Sigmoid colon (tissue), 7 donors: ENCODE measurements around the gene NRG3. TPM values are rescaled to one million over a fixed set of nuclear protein-coding genes. Genes with fewer than 3 reads are reported as not detected.

Source experiments
- DNase-seq: peaks from one replicate; pipeline ENCODE4 v3.0.0-alpha.2; 2019
- H3K27ac ChIP-seq, 4 donors: fragments of 200-600 bp; sonication (generic); one replicate each; pipeline ENCODE4 v1.5.1; 2016 to 2019; ENCODE audit warnings: mild to moderate bottlenecking in 1 of 4
- H3K27me3 ChIP-seq, 3 donors: fragments of 200-600 bp; sonication (generic); one replicate each; pipeline ENCODE4 v1.5.1; 2019; ENCODE audit warnings: mild to moderate bottlenecking in 1 of 3
- H3K36me3 ChIP-seq, 4 donors: fragments of 200-600 bp; sonication (generic); one replicate each; pipeline ENCODE4 v1.5.1; 2016 to 2019
- H3K4me1 ChIP-seq, 4 donors: fragments of 200-600 bp; sonication (generic); one replicate each; pipeline ENCODE4 v1.5.1; 2017 to 2019
- H3K4me3 ChIP-seq, 4 donors: fragments of 200-600 bp; sonication (generic); one replicate each; pipeline ENCODE4 v1.5.1; 2017 to 2019; ENCODE audit warnings: mild to moderate bottlenecking in 2 of 4, moderate library complexity in 1 of 4
- H3K9me3 ChIP-seq, 4 donors: fragments of 200-600 bp in 3 of 4; sonication (generic) in 3 of 4; one replicate each; pipeline versions ENCODE4 v1.5.1 to v1.6.1; 2013 to 2019
- CTCF ChIP-seq, 4 experiments: fragments of 450-650 bp in 3 of 4; fragments of 200-600 bp in 1 of 4; IDR thresholded peaks; one replicate each; pipeline ENCODE4 v1.5.1; 2016 to 2019; ENCODE audit warnings: antibody characterized with exemption in 4 of 4, mild to moderate bottlenecking in 3 of 4, moderate library complexity in 2 of 4
- EP300 ChIP-seq, 4 donors: sonication (generic); formaldehyde crosslinking; IDR thresholded peaks; one replicate each; pipeline ENCODE4 v1.6.1; 2017; ENCODE audit warnings: antibody characterized with exemption in 4 of 4
- POLR2A ChIP-seq, 2 donors: fragments of 450-650 bp; IDR thresholded peaks; one replicate each; pipeline ENCODE4 v1.6.1; 2016; ENCODE audit warnings: antibody characterized with exemption in 2 of 2, mild to moderate bottlenecking in 2 of 2, moderate library complexity in 2 of 2
- POLR2AphosphoS5 ChIP-seq, 4 donors: sonication (generic); formaldehyde crosslinking; IDR thresholded peaks; one replicate each; pipeline ENCODE4 v1.6.1; 2017; ENCODE audit warnings: antibody characterized with exemption in 4 of 4
- WGBS, 2 donors: extraction: QIAGEN DNeasy Blood & Tissue Kit; methylation state at CpG; one replicate each; pipeline ENCODE4 v1.1.7; 2013; 5-methylcytosine and 5-hydroxymethylcytosine counted together
- intact Hi-C: fragments of 100-400 bp; cut with DNase I; formaldehyde crosslinking; loops from one replicate; pipeline ENCODE4 v1.15.1; 2023
- polyA plus RNA-seq, 3 donors: library from polyadenylated mRNA; stranded (reverse); fragments of 200-250 nt; gene quantifications; one replicate each; pipeline ENCODE4 v1.2.3, GENCODE V29; 2013
- total RNA-seq, 4 donors: library from RNA; depleted of rRNA; stranded (reverse); fragments of >200 nt; gene quantifications; one replicate each; pipeline ENCODE4 v1.1.0, GENCODE V29; 2016
- donor health status: healthy with polysubstance abuse.
- donor health status: Bipolar disorder and iron deficiency.
- donor health status: healthy.

Gene NRG3
- total and polyA plus RNA-seq, 7 donors: 0.17 to 2.2 (median 0.82) TPM; not detected in 2

GRCh38 chr10:82759050-82759449 is 884.1 kb downstream of the NRG3 start:
- TF ChIP-seq EP300 (IDR thresholded peaks at IDR 0.05) (no peak), POLR2AphosphoS5 (IDR thresholded peaks at IDR 0.05) (no peak), CTCF (IDR thresholded peaks at IDR 0.05) (no peak), POLR2A (IDR thresholded peaks at IDR 0.05) (no peak)
- intact Hi-C loops: no loop called here
- Histone ChIP-seq H3K9me3 (no peaks in the 10 kb centered on the region), H3K27me3 (no peaks in the 10 kb centered on the region), H3K27ac (no peak overlapping the region), H3K4me3 (no peak overlapping the region), H3K36me3 (no peaks in the 10 kb centered on the region), H3K4me1 (no peaks in the 10 kb centered on the region)
- 39 to 87% methylated on average over 1 of the region's 1 CpG for WGBS, 2 donors
- DNase-seq: no peak

- no peak for DNase-seq
- no peaks in the 10 kb centered on the region for H3K36me3 ChIP-seq
- H3K27ac ChIP-seq: no peak overlapping the region
- no peak for TF ChIP-seq POLR2A (IDR thresholded peaks at IDR 0.05)
- no peak for TF ChIP-seq CTCF (IDR thresholded peaks at IDR 0.05)
- no peak for TF ChIP-seq EP300 (IDR thresholded peaks at IDR 0.05)
- no peak for TF ChIP-seq POLR2AphosphoS5 (IDR thresholded peaks at IDR 0.05)
- H3K27me3 ChIP-seq: no peaks in the 10 kb centered on the region
- no peaks in the 10 kb centered on the region for H3K4me1 ChIP-seq
- H3K4me3 ChIP-seq: no peak overlapping the region
- intact Hi-C loops: no loop called here
- WGBS, 2 donors: 74 to 80% methylated on average over 2 of the region's 2 CpGs
- H3K9me3 ChIP-seq: no peaks in the 10 kb centered on the region
These were observed 887.6 kb downstream of the NRG3 start for GRCh38 chr10:82762641-82763040.

GRCh38 chr10:82768040-82768439 is 893.0 kb downstream of the NRG3 start:
- WGBS, 2 donors: 65 to 73% methylated on average over 5 of the region's 5 CpGs
- intact Hi-C loops: no loop called here
- H3K27me3 ChIP-seq: no peaks in the 10 kb centered on the region
- H3K27ac ChIP-seq: no peak overlapping the region
- TF ChIP-seq POLR2A (IDR thresholded peaks at IDR 0.05) (no peak), CTCF (IDR thresholded peaks at IDR 0.05) (no peak), POLR2AphosphoS5 (IDR thresholded peaks at IDR 0.05) (no peak)
- H3K4me1 ChIP-seq: no peaks in the 10 kb centered on the region
- DNase-seq: no peak
- no peak overlapping the region for H3K4me3 ChIP-seq
- H3K9me3 ChIP-seq: no peaks in the 10 kb centered on the region
- H3K36me3 ChIP-seq: no peaks in the 10 kb centered on the region

GRCh38 chr10:82778908-82779307 is 903.9 kb downstream of the NRG3 start:
- WGBS, 2 donors: 77 to 78% methylated on average over 3 of the region's 3 CpGs
- Histone ChIP-seq H3K9me3 (peaks cover 0 to 7% (median 0%) of the 10 kb centered on the region in 4 donors), H3K36me3 (no peaks in the 10 kb centered on the region), H3K4me3 (no peak overlapping the region), H3K27me3 (no peaks in the 10 kb centered on the region), H3K27ac (no peak overlapping the region), H3K4me1 (no peaks in the 10 kb centered on the region)
- no peak for TF ChIP-seq CTCF (IDR thresholded peaks at IDR 0.05)
- TF ChIP-seq POLR2A (IDR thresholded peaks at IDR 0.05): no peak
- TF ChIP-seq EP300 (IDR thresholded peaks at IDR 0.05): no peak
- TF ChIP-seq POLR2AphosphoS5 (IDR thresholded peaks at IDR 0.05): no peak
- no peak for DNase-seq
- intact Hi-C loops: no loop called here

GRCh38 chr10:82796510-82796909 is 921.5 kb downstream of the NRG3 start:
- Histone ChIP-seq H3K36me3 (no peaks in the 10 kb centered on the region), H3K4me3 (no peak overlapping the region), H3K27ac (no peak overlapping the region), H3K9me3 (no peaks in the 10 kb centered on the region), H3K27me3 (no peaks in the 10 kb centered on the region), H3K4me1 (no peaks in the 10 kb centered on the region)
- TF ChIP-seq POLR2A (IDR thresholded peaks at IDR 0.05) (no peak), POLR2AphosphoS5 (IDR thresholded peaks at IDR 0.05) (no peak), EP300 (IDR thresholded peaks at IDR 0.05) (no peak), CTCF (IDR thresholded peaks at IDR 0.05) (peak in 1 of 4 experiments; percentile 24)
- intact Hi-C loops: loop anchor here (5.0 kb wide), 1 partner anchor 1076 kb away; no protein-coding TSS in a partner anchor
- DNase-seq: no peak
